ENCODE results near the gene LIMS1. TPM values are rescaled to one million over a fixed set of nuclear protein-coding genes. Genes with fewer than 3 reads are reported as not detected.
A peak's percentile ranks its signal among the peaks of the same experiment; 100 is the strongest.
"Not testable (repeated sequence)": the region's sequence is repeated elsewhere in the genome, so short reads cannot be mapped to it uniquely, and the experiment has no call there.

The LIMS1 gene
- 10 to 100 TPM; 24.9 to 47.8 (median 33.2) TPM for polyA plus RNA-seq (ENCODE audit: low read depth in 6 of 6)

DNA sequence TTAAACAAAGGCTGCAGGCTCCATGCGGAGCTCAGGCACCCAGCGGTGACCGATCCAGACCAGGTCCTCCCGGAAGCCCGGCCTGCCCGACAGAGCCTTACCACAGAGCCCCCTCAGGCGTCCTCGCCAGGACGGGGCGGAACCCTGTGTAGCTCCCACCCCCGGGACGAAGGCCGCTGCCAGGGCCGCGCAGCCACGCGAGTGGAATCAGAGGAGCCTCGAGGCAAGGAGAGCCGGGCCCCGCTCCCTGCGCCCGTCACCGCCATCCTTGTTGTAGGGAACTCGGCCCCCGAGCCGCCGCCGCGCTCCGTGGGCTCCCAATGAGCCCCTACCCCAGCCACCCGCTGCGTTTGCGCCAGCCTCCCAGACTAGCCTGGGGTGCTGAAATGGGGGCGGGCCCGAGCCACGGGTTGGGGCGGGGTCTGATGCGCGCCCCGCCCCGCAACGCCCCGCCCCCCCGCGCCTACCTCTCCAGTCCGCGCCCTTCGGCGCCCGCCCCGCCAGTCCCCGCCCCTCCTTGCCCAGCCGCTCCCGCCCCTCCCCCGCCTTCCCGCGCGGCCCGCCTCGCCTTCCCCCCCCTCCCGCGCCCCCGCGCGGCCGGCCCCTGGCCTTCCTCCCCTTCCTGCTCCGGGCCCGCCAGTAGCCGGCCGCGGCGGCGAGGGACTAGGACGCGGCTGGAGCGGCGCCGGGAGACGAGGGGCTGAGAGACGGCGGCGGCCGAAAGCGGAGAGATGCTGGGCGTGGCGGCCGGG is at the start of gene LIMS1:
Gene LIMS1 (plus strand): TSS at position 639 of the 752 bp plus-strand sequence. CDS start 93 bp downstream, at position 732.
- peaks cover 10 to 24% (median 23%) of the 10 kb centered on the region in 3 donors for H3K4me1 Mint-ChIP-seq

DNA sequence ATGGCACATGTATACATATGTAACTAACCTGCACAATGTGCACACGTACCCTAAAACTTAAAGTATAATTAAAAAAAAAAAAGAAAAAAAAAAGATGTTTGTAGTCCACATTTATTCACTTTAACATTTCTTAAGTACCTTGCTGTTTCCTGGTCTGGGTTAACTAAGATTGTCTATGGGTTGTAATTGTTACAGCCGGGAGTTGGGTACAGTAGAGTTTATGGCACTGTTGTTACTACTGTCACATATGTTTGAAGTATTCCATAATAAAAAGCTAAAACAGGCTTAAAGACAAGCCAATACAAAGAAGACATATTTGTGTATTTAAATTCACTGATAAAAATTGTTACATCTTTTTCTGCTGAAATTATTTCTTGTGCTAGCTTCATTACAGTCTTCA is 49.0 kb upstream of the LIMS1 start:
- H3K9me3 Mint-ChIP-seq: peaks cover 0 to 3% (median 0%) of the 10 kb centered on the region in 7 donors
- ATAC-seq (ENCODE audit: low read depth in 2 of 2): no peak
- DNase-seq: no peak
- H3K27ac Mint-ChIP-seq: no peak overlapping the region
- no peaks in the 10 kb centered on the region for H3K4me1 Mint-ChIP-seq
- peaks cover 16 to 20% of the 10 kb centered on the region in 2 donors for H3K36me3 Mint-ChIP-seq
- no peaks in the 10 kb centered on the region for H3K27me3 Mint-ChIP-seq
- no peak overlapping the region for H3K4me3 Mint-ChIP-seq

More for the DNA sequence above, at the start of gene LIMS1:
- H3K4me3 Mint-ChIP-seq: peak within 1 kb of the TSS; percentile 87 to 98 (median 95)
- H3K36me3 Mint-ChIP-seq: no peaks in the 10 kb centered on the region
- ATAC-seq (ENCODE audit: low read depth in 2 of 2) (peak; percentile 88 to 90), DNase-seq (peak; percentile 78)
- peak within 1 kb of the TSS; percentile 70 to 92 (median 81) for H3K27ac Mint-ChIP-seq
- H3K27me3 Mint-ChIP-seq: no peaks in the 10 kb centered on the region
- no peaks in the 10 kb centered on the region for H3K9me3 Mint-ChIP-seq

DNA sequence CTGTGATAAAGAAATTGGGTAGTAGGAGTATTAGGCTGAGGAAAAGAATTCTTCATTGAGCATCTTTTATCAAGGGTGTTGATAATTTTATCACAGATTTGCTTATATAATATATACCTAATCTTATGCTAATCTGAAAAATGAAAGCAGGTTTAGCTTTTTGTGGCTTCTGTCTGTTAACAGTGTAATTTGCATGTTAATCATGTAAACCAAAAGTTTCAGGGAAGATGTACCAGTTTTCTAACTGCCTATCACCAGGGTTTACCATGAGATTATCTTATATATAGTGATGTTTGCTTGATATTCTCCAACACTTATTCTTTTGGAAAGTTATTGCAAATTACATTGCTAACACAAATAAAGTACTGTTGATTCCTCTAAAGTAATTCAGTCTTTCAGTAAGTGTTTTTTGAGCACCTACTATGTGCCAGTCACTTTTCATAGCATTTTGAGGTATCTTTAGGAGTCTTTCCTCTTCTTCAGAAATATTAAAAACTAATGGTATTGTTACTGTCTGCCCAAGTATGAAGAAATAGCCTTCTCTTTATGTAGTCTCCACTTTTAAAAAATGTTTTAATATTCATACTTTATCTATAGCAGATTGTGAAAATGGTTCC is 43.7 kb upstream of the LIMS1 start:
- H3K4me1 Mint-ChIP-seq: no peaks in the 10 kb centered on the region
- H3K27ac Mint-ChIP-seq: no peak overlapping the region
- H3K9me3 Mint-ChIP-seq: no peaks in the 10 kb centered on the region
- H3K36me3 Mint-ChIP-seq: peaks cover 0 to 7% of the 10 kb centered on the region in 2 donors
- DNase-seq (no peak), ATAC-seq (ENCODE audit: low read depth in 2 of 2) (no peak)
- H3K4me3 Mint-ChIP-seq: no peak overlapping the region
- no peaks in the 10 kb centered on the region for H3K27me3 Mint-ChIP-seq

DNA sequence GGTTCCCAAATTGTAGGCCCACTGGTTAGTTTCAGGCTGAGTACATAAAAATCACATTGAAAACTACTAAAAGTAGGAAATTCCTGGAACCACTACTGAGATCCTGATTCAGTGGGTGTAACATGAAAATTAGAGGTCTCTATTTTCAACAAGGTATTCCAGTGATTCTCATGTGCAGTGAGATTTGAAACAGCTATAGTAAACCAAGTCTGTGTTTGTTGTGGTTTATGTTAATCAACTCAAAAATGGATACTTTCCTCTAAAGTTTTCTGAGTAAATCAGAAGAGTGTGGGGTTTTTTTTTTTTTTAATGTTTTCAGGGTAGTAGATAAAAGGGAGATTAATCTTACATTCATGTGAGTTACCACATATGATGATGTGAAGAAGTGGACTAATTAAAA is 42.4 kb upstream of the LIMS1 start:
- Mint-ChIP-seq H3K27me3 (no peaks in the 10 kb centered on the region), H3K9me3 (no peaks in the 10 kb centered on the region), H3K4me3 (no peak overlapping the region), H3K4me1 (no peaks in the 10 kb centered on the region), H3K27ac (no peak overlapping the region), H3K36me3 (peaks cover 0 to 7% of the 10 kb centered on the region in 2 donors)
- ATAC-seq (ENCODE audit: low read depth in 2 of 2) (no peak), DNase-seq (no peak)

DNA sequence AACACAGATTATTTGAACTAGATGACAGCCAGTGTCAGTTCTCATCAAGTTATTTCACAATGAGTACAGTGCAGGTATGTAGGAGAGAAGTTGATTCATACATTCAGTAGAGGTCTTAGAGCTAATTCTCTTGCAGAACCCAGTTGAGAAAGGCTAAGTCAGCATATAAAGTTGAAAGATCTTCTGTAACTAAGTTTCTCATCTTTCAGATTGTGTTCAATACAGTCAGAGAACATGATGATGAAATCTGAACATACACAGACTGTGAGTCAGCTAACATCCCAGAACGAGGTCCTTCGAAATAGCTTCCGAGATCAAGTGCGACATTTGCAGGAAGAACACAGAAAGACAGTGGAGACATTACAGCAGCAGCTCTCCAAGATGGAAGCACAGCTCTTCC is 41.9 kb upstream of the LIMS1 start:
- no peak for DNase-seq
- Mint-ChIP-seq H3K4me1 (no peaks in the 10 kb centered on the region), H3K36me3 (peaks cover 0 to 7% of the 10 kb centered on the region in 2 donors), H3K27ac (no peak overlapping the region), H3K9me3 (no peaks in the 10 kb centered on the region), H3K27me3 (no peaks in the 10 kb centered on the region), H3K4me3 (no peak overlapping the region)
- ATAC-seq (ENCODE audit: low read depth in 2 of 2): no peak

DNA sequence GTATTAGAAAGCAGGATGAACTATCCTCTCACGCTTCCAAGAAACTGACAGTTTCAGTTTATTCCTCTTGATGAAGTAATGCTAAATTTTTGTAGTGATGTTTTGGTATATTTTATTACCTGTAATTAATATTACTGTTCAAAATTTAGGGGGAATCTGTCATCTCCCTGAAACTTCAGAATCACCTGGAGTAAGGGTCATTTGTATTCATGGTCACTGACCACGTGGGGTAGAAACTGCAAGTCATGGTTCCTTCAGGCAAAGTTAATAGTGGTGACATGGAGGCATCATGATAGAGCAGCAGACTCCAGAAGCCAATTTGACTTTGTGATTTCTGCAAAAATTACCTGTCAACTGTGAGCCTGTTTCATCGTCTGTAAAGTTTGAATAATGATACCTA is 38.1 kb upstream of the LIMS1 start:
- not testable (repeated sequence) for H3K27ac Mint-ChIP-seq; ATAC-seq (ENCODE audit: low read depth in 2 of 2); H3K4me1 Mint-ChIP-seq; H3K27me3 Mint-ChIP-seq; H3K4me3 Mint-ChIP-seq; DNase-seq; H3K9me3 Mint-ChIP-seq
- peaks cover 3 to 14% of the 10 kb centered on the region in 2 donors for H3K36me3 Mint-ChIP-seq

- H3K9me3 Mint-ChIP-seq; H3K27me3 Mint-ChIP-seq; H3K27ac Mint-ChIP-seq; DNase-seq; ATAC-seq (ENCODE audit: low read depth in 2 of 2); H3K4me1 Mint-ChIP-seq; H3K4me3 Mint-ChIP-seq: not testable (repeated sequence)
- peaks cover 8 to 14% of the 10 kb centered on the region in 2 donors for H3K36me3 Mint-ChIP-seq
Measured at GRCh38 chr2:108507620-108508019, 26.6 kb upstream of the LIMS1 start.

- not testable (repeated sequence) for H3K27me3 Mint-ChIP-seq; DNase-seq; H3K36me3 Mint-ChIP-seq; ATAC-seq (ENCODE audit: low read depth in 2 of 2); H3K9me3 Mint-ChIP-seq; H3K4me1 Mint-ChIP-seq; H3K4me3 Mint-ChIP-seq
- H3K27ac Mint-ChIP-seq: peak overlapping the region in 1 of 6 donors; percentile 9
Measured at GRCh38 chr2:108512431-108512830, 21.8 kb upstream of the LIMS1 start.

DNA sequence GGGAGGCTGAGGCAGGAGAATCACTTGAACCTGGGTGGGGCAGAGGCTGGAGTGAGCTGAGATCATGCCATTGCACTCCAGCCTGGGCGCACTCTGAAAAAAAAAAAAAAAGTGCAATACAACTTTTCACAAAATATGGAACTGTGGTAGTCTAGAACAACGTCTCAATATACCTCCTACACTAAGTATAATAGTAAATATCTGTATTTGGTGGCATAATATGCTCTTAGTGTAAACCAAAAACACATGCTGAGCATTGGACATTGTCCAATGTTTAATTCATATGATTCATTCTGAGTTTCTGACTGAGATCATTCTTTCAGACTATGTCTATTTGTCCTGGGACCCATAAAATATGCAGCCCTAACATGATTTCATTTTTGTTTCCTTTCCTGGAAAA is 19.8 kb upstream of the LIMS1 start:
- not testable (repeated sequence) for H3K4me3 Mint-ChIP-seq; H3K4me1 Mint-ChIP-seq; H3K27ac Mint-ChIP-seq; H3K36me3 Mint-ChIP-seq; H3K27me3 Mint-ChIP-seq; DNase-seq; ATAC-seq (ENCODE audit: low read depth in 2 of 2)
- peaks cover 4 to 18% (median 11%) of the 10 kb centered on the region in 7 donors for H3K9me3 Mint-ChIP-seq

GRCh38 chr2:108524688-108525087 is 9.6 kb upstream of the LIMS1 start:
- ATAC-seq (ENCODE audit: low read depth in 2 of 2); H3K4me1 Mint-ChIP-seq; H3K27me3 Mint-ChIP-seq; H3K9me3 Mint-ChIP-seq; H3K36me3 Mint-ChIP-seq; H3K4me3 Mint-ChIP-seq; DNase-seq: not testable (repeated sequence)
- H3K27ac Mint-ChIP-seq: peak overlapping the region in 2 of 6 donors; percentile 6 to 56

- H3K36me3 Mint-ChIP-seq; H3K4me1 Mint-ChIP-seq; ATAC-seq (ENCODE audit: low read depth in 2 of 2); H3K27me3 Mint-ChIP-seq; DNase-seq; H3K9me3 Mint-ChIP-seq: not testable (repeated sequence)
- peak overlapping the region in 5 of 6 donors; percentile 27 to 87 (median 38) for H3K27ac Mint-ChIP-seq
- peak overlapping the region in 2 of 8 donors; percentile 38 to 70 for H3K4me3 Mint-ChIP-seq
Measured at GRCh38 chr2:108525258-108525657, 9.0 kb upstream of the LIMS1 start.

DNA sequence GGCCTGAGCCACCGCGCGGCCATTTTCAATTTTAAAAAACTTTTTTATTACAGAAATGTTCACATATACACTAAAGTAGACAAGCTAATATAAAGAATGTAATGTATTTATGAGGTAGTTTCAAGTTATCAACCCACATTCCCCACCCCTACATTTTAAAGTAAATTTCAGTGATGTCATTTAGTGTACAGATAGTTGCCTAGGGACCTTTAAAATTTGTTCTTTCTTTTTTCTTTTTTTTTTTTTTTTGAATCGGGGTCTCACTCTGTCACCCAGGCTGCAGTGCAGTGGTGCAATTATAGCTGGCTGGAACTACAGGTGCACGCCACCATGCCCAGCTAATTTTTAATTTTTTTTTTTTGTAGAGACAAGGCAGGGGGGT is 2.6 kb upstream of the LIMS1 start:
- ATAC-seq (ENCODE audit: low read depth in 2 of 2) (no peak), DNase-seq (no peak)
- Mint-ChIP-seq H3K9me3 (no peaks in the 10 kb centered on the region), H3K4me3 (peak overlapping the region in 4 of 8 donors; percentile 1 to 75 (median 36)), H3K27me3 (no peaks in the 10 kb centered on the region), H3K36me3 (no peaks in the 10 kb centered on the region), H3K27ac (peak overlapping the region in 1 of 6 donors; percentile 60), H3K4me1 (peaks cover 10 to 23% (median 18%) of the 10 kb centered on the region in 3 donors)

DNA sequence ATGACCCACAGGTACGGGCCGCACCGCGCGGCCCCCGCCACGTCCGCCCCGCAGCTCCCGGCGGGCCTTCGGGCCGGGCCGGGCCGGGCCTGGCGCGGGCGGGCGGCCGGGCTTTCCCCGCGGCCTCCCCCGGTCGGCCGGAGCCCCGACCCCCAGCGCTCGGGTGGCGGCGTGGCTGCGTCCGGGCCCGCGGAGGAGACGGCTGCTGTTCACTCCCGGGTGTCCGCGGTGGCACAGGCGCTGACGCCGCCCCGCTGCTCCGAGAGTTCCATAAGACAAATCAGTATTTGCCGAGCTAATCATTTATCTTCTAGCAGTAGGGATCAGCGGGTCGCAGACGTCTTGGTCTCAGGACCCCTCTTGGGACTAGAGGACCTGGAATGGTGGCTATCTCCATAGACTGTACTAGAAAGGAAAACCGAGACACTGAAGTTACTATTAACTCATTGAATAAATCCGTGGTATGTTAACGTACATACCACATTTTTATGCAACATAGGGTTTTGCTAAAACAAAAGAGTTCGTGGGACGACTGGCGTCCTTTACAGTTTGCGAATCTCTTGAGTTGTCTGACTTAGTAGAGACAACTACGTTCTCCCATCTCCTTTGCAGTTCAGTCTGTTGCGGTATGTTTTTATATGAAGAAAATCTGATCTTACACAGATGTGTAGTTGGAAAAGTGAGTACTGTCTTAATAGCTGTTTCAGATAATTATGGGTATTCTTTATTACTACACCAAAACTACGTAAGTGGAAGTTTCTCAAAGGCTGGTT is 500 bp downstream of the LIMS1 start:
- peak; percentile 35 to 41 for ATAC-seq (ENCODE audit: low read depth in 2 of 2)
- H3K4me3 Mint-ChIP-seq: peak overlapping the region; percentile 87 to 98 (median 95)
- no peak for DNase-seq
- H3K27me3 Mint-ChIP-seq: no peaks in the 10 kb centered on the region
- no peaks in the 10 kb centered on the region for H3K9me3 Mint-ChIP-seq
- peaks cover 10 to 24% (median 23%) of the 10 kb centered on the region in 3 donors for H3K4me1 Mint-ChIP-seq
- H3K36me3 Mint-ChIP-seq: no peaks in the 10 kb centered on the region
- peak overlapping the region; percentile 70 to 92 (median 78) for H3K27ac Mint-ChIP-seq
